Jurkat, Clone E6-1 (cell line): ENCODE data around the gene SLC17A4.

Experiments
- DNase-seq: peaks from one replicate; pipeline ENCODE4 v3.0.0-alpha.2; 2011; ENCODE audit warnings: low read depth, low spot score
- H3K4me3 ChIP-seq: 2 replicates; pipeline ENCODE4 v1.5.1; 2011; ENCODE audit warnings: mild to moderate bottlenecking, low read length, control low read depth, moderate library complexity

SLC17A4 gene

DNA sequence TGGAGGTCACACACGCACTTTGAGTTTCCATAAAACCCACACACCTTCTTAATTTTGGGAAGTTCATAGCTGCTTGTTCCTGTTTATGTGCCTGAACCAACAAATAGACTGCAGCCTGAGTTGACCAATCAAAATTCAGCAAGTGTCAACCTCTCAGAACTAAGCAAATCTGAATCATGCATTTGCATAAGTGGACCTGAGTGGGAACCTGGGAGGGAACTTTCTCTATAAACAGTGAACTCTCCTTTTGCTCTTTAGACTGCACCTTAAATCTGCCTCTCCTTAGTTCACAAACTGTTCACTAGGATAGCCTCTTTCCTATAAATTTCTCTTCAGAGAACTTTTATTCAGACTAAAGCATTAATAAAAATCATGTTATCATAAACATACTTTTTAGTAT is 39.4 kb downstream of the SLC17A4 start:
- DNase-seq, result no peak
- H3K4me3 ChIP-seq, result no peak overlapping the region

DNA sequence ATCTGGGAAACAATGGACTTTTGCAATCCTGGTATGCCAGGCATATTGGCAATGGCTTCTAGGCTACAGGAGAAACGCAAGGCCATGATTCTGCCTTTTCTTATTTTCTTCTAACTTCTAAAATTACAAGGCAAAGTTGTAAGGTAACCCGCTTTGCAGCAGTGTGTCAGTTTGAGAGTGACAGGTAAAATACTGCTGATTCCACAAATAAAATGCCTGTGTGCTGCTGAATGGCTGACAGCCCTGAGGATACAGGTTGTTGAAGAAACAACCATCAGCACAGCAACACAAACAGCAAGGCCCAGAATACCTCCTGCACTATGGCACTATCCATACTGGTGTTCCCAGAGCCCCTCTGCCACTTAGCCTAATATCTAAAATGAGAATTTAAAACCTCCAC is 40.2 kb downstream of the SLC17A4 start:
- no peak for DNase-seq
- no peak overlapping the region for H3K4me3 ChIP-seq

DNA sequence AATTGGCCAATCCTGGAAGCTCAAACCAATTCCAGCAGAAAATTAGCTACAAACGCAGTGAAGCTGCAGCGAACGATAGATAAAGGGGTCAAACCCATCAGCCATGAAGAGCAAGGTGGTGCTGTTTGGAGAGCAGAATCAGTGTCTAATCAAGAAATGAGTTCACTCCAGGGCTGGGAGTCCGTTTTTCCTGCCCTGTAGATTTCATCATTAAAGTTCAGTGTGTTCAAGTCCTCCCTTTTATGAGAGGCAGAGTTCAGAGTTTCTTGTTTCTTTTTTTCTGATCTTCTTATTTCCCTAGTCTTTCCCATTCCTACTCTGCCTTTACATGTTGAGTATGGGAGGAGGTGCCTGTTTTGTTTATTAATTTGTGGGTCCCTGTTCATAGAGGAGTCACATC is 46.9 kb downstream of the SLC17A4 start:
- no peak overlapping the region for H3K4me3 ChIP-seq
- no peak for DNase-seq

DNA sequence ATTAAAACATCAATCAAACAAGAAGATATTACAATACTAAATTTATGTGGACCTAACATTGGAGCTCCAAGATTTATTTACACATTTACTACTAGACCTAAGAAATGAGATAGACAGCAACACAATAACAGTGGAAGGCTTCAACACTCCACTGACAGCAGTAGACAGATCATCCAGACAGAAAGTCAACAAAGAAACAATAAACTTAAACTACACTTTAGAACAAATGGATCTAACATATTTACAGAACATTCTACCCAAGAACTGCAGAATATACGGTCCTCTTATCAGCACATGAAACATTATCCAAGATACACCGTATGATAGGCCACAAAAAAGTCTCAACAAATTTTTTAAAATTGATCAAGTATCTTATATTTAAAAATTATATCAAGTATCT is 50.3 kb downstream of the SLC17A4 start:
- no peak overlapping the region for H3K4me3 ChIP-seq
- DNase-seq, result no peak

DNA sequence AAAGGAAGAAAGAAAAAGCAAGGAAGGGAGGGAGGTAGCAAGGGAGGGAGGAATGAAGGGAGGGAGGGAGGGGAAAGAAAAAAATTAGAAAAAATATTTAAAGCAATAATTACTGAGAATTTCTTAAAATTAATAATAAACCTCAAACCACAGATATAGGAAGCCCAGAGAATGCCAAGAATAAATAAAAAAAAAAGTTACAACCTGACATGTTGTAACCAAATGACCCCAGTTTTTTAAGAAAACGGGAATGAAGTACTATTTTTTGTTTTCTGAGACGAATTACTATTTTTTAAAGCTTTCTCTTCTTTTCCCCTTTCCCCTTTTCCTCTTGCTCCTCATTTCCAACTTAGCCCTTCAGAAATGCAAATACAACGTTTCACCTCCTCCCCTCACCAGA is 60.7 kb downstream of the SLC17A4 start:
- H3K4me3 ChIP-seq, result no peak overlapping the region
- no peak for DNase-seq

DNA sequence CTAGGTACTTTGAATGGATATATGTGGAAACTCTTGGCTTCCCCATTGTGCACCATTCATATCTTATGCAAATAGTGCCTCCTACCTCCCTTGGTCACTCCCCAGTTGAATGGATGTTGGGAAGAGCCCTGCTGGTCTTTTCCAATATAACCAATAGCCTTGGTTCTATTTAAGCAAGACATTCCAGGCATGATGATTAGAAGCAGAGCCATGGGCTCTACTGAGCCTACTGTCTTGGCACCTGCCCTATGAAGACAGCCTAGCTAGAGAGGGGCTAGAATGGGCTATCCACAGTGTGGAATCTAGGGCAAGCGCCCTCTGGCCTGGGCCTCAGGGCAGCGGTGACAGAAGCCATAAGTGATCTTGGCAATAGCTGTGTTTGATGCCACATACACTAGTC is 61.7 kb downstream of the SLC17A4 start:
- H3K4me3 ChIP-seq, result no peak overlapping the region
- no peak for DNase-seq

DNA sequence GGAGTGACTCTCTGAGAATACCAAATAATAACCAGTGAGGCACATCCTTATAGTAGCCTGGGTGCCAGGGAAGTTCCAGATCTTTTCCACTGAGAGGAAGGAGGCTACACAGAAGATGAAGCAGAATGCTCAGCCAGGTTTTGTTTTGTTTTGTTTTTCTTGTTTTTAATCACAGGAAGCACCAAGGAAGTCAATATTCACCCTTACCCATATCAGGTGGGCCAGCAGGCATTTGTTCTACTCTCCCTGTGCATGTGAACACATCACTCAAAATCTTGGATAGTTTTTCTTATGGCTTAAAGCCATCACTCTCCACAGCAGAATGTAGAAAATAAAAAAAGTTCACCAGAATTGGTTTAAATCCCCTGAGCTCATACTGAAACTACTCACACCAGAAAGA is 66.8 kb downstream of the SLC17A4 start:
- no peak for DNase-seq
- no peak overlapping the region for H3K4me3 ChIP-seq

DNA sequence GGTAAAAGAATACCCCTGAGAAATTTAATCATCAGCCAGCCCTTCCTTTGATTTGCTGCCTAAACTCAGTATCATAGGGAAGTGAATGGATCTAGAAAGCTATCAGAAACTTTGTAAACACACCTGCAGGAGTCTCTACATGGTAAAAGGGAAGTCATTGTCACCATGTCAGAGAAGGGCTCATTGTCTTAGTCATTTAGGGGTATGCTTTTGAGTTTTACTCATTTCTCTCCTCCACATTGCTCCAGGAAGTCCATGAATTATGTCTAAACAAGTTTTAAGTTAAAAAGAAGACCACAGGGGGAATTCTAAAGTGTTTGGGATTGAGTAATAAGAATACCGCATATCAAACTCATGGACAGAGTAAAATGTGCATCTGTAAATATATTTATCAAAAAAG is 74.8 kb downstream of the SLC17A4 start:
- no peak for DNase-seq
- no peak overlapping the region for H3K4me3 ChIP-seq

DNA sequence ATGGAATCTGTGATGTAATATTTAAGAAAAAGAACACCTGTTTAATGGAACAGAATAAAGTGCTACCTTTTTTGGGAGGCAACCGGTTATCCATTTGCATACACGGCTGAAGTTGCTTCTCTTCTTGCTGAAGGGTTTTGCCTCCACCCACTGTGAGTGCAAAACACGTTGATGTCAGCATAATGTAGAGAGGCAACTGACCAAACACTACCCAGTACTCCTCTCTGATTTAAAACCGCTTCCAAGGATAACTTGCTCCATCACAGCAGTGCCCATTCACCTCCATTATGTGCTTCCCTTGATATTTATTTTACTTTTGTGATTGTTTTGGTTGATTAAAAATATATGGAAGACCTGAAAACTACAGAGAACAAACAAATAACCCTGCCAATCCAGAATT is 75.9 kb downstream of the SLC17A4 start:
- DNase-seq, result no peak
- H3K4me3 ChIP-seq, result no peak overlapping the region
